B cell (primary cell): Measurements from ENCODE around the gene CFAP157. TPM values are rescaled to one million over a fixed set of nuclear protein-coding genes. Genes with fewer than 3 reads are reported as not detected.

Experiments
- ATAC-seq: fragments of 200-7000 bp; cut with Tn5 transposase; one replicate; pipeline ENCODE4 v1.10.0; 2021; ENCODE audit warnings: low read depth, mild to moderate bottlenecking, moderate number of reproducible peaks, moderate library complexity
- CTCF ChIA-PET: fragments of 350-600 bp; sonication (Branson Sonifier 250); formaldehyde crosslinking; loops from one replicate; lab custom pipeline; 2021; ENCODE audit warnings: antibody characterized with exemption, inconsistent platforms; lab: Charles Lee
- POLR2A ChIA-PET: fragments of 350-600 bp; sonication (Branson Sonifier 250); formaldehyde crosslinking; loops from one replicate; lab custom pipeline; 2021; ENCODE audit warnings: antibody characterized with exemption; lab: Charles Lee
- DNase-seq: peaks from one replicate; pipeline ENCODE4 v3.0.0; 2013
- H2AFZ ChIP-seq: 2 replicates; pipeline ENCODE4 v1.6.1; 2012; ENCODE audit warnings: mild to moderate bottlenecking, low read depth, low read length; ENCODE audit not compliant: insufficient read depth, poor library complexity, severe bottlenecking
- H3K27ac ChIP-seq, 2 donors: 1 replicate in 1 of 2; 2 replicates in 1 of 2; pipeline ENCODE4 v1.5.1; 2012 to 2013; ENCODE audit warnings: low read length in 2 of 2, mild to moderate bottlenecking in 2 of 2, moderate library complexity in 1 of 2
- H3K27me3 ChIP-seq, 4 experiments: fragments of 200-600 bp in 1 of 4; sonication (generic) in 1 of 4; replicated peaks in 1 of 4; 1 replicate in 2 of 4; 2 replicates in 2 of 4; pipeline versions ENCODE4 v1.6.1 to v1.7.0; 2013 to 2016; ENCODE audit warnings: low read length in 3 of 4, mild to moderate bottlenecking in 2 of 4, mixed read lengths in 1 of 4, moderate library complexity in 1 of 4; ENCODE audit not compliant: insufficient read depth in 4 of 4, control insufficient read depth in 3 of 4; ENCODE audit errors: control extremely low read depth in 1 of 4
- H3K36me3 ChIP-seq, 2 experiments: replicated peaks in 1 of 2; 1 replicate in 1 of 2; 2 replicates in 1 of 2; pipeline versions ENCODE4 v1.6.1 to v1.7.1; 2013; ENCODE audit warnings: low read length in 1 of 2; ENCODE audit not compliant: insufficient read depth in 2 of 2, control insufficient read depth in 1 of 2; ENCODE audit errors: control extremely low read depth in 1 of 2, extremely low read depth in 1 of 2
- H3K4me1 ChIP-seq, 2 donors: fragments of 200-600 bp in 1 of 2; sonication (generic) in 1 of 2; 1 replicate in 1 of 2; 2 replicates in 1 of 2; pipeline versions ENCODE4 v1.5.1 to v1.6.1; 2013 to 2017; ENCODE audit warnings: low read length in 2 of 2; ENCODE audit not compliant: control insufficient read depth in 2 of 2, insufficient read depth in 2 of 2
- H3K4me2 ChIP-seq: replicated peaks from 2 replicates; pipeline ENCODE3; 2012; ENCODE audit warnings: mild to moderate bottlenecking, low read depth, low read length; ENCODE audit not compliant: poor library complexity, severe bottlenecking
- H3K4me3 ChIP-seq, 5 experiments: fragments of 200-600 bp in 1 of 5; sonication (generic) in 1 of 5; 1 replicate in 3 of 5; 2 replicates in 2 of 5; pipeline versions ENCODE4 v1.5.1 to v1.7.0; 2011 to 2016; ENCODE audit warnings: low read length in 4 of 5, mild to moderate bottlenecking in 4 of 5, low read depth in 2 of 5, control low read depth in 1 of 5, moderate library complexity in 1 of 5; ENCODE audit not compliant: insufficient read depth in 1 of 5; ENCODE audit errors: control extremely low read depth in 1 of 5, extremely low read depth in 1 of 5
- H3K79me2 ChIP-seq: fragments of 200-600 bp; sonication (generic); one replicate; pipeline ENCODE4 v1.6.0; 2016; ENCODE audit warnings: low read length; ENCODE audit not compliant: control insufficient read depth, insufficient read depth
- H3K9ac ChIP-seq: fragments of 200-600 bp; sonication (generic); 2 replicates; pipeline ENCODE4 v1.6.1; 2017; ENCODE audit warnings: mild to moderate bottlenecking, low read length, moderate library complexity
- H3K9me3 ChIP-seq, 3 donors: one replicate each; pipeline versions ENCODE4 v1.6.1 to v1.7.1; 2013; ENCODE audit warnings: low read length in 2 of 3; ENCODE audit not compliant: control insufficient read depth in 2 of 3, insufficient read depth in 1 of 3; ENCODE audit errors: control extremely low read depth in 1 of 3
- H4K20me1 ChIP-seq: 2 replicates; pipeline ENCODE4 v1.6.0; 2012; ENCODE audit warnings: mild to moderate bottlenecking, low read length; ENCODE audit not compliant: insufficient read depth, control insufficient read depth, poor library complexity, severe bottlenecking
- H3K27ac Mint-ChIP-seq: one replicate; pipeline ENCODE4 v1.8.0; 2021; ENCODE audit warnings: mixed read lengths
- H3K27me3 Mint-ChIP-seq: one replicate; pipeline ENCODE4 v1.8.0; 2021; ENCODE audit warnings: mixed read lengths
- H3K4me1 Mint-ChIP-seq: one replicate; pipeline ENCODE4 v1.8.0; 2021; ENCODE audit warnings: mixed read lengths
- H3K4me3 Mint-ChIP-seq: one replicate; pipeline ENCODE4 v1.8.0; 2021; ENCODE audit warnings: mixed read lengths
- H3K9me3 Mint-ChIP-seq: one replicate; pipeline ENCODE4 v1.8.0; 2022; ENCODE audit warnings: mixed read lengths; ENCODE audit not compliant: insufficient read depth
- CTCF ChIP-seq: fragments of 200-600 bp; IDR thresholded peaks from one replicate; pipeline ENCODE4 v1.8.0; 2022; ENCODE audit warnings: antibody characterized with exemption, mild to moderate bottlenecking
- EZH2 ChIP-seq: IDR thresholded peaks from 2 replicates; pipeline ENCODE4 v1.6.1; 2012; ENCODE audit warnings: borderline replicate concordance, low read depth, mild to moderate bottlenecking, moderate library complexity, low read length; ENCODE audit not compliant: insufficient read depth, poor library complexity, severe bottlenecking
- WGBS: methylation state at CpG from one replicate; pipeline ENCODE4 v1.1.5; 2013; ENCODE audit warnings: missing lambda C conversion rate; ENCODE audit not compliant: insufficient coverage; 5-methylcytosine and 5-hydroxymethylcytosine counted together
- intact Hi-C: fragments of 100-400 bp; cut with micrococcal nuclease; formaldehyde crosslinking; loops from one replicate; pipeline ENCODE4 v1.10.0; 2022
- polyA plus RNA-seq: library from polyadenylated mRNA; depleted of rRNA; stranded (reverse); fragments of >200 nt; gene quantifications from 2 replicates; pipeline ENCODE4 v1.2.3, GENCODE V29; 2012
- total RNA-seq, 2 donors: library from RNA; stranded (reverse); fragments of 120-200 nt in 1 of 2; gene quantifications; 1 replicate in 1 of 2; 2 replicates in 1 of 2; pipeline versions ENCODE4 v1.2.3 to v1.2.4, GENCODE V29; 2013 to 2022

Gene CFAP157
- total and polyA plus RNA-seq, 2 donors (not counting 1 experiment from before 2014, with no cell fraction given): 0.03 TPM; not detected in 1

GRCh38 chr9:127721391-127721821 is 14.6 kb downstream of the CFAP157 start:
- TF ChIP-seq EZH2 (no peak), CTCF (no peak)
- Histone ChIP-seq H3K27me3 (no peaks in the 10 kb centered on the region), H3K36me3 (no peaks in the 10 kb centered on the region), H3K79me2 (no peaks in the 10 kb centered on the region), H3K4me1 (peaks cover 0 to under 1% of the 10 kb centered on the region in 2 donors), H3K4me2 (no peak overlapping the region), H3K4me3 (no peak overlapping the region), H3K27ac (no peak overlapping the region), H2AFZ (no peak overlapping the region), H3K9me3 (no peaks in the 10 kb centered on the region), H4K20me1 (no peaks in the 10 kb centered on the region), H3K9ac (no peak overlapping the region)
- no peak for ATAC-seq
- Mint-ChIP-seq H3K4me3 (no peak overlapping the region), H3K27me3 (no peaks in the 10 kb centered on the region), H3K9me3 (no peaks in the 10 kb centered on the region), H3K27ac (no peak overlapping the region), H3K4me1 (peaks cover 5% of the 10 kb centered on the region)
- 82% methylated on average over 10 of the region's 11 CpGs for whole genome bisulfite sequencing
- POLR2A ChIA-PET: no interaction called here
- CTCF ChIA-PET: no interaction called here
- no peak for DNase-seq
- intact Hi-C loops: no loop called here

- Histone ChIP-seq H3K4me2 (no peak overlapping the region), H3K9me3 (no peaks in the 10 kb centered on the region), H3K4me1 (no peaks in the 10 kb centered on the region), H2AFZ (no peak overlapping the region), H4K20me1 (no peaks in the 10 kb centered on the region), H3K27ac (no peak overlapping the region), H3K4me3 (no peak overlapping the region), H3K9ac (no peak overlapping the region), H3K79me2 (no peaks in the 10 kb centered on the region), H3K36me3 (no peaks in the 10 kb centered on the region), H3K27me3 (no peaks in the 10 kb centered on the region)
- DNase-seq (no peak), ATAC-seq (no peak)
- intact Hi-C loops: no loop called here
- Mint-ChIP-seq H3K4me3 (no peak overlapping the region), H3K4me1 (peaks cover 5% of the 10 kb centered on the region), H3K27ac (no peak overlapping the region), H3K27me3 (no peaks in the 10 kb centered on the region), H3K9me3 (no peaks in the 10 kb centered on the region)
- 88% methylated on average over 12 of the region's 12 CpGs for WGBS
- ChIA-PET POLR2A (no interaction called here), CTCF (no interaction called here)
- TF ChIP-seq CTCF (no peak), EZH2 (no peak)
Measured at GRCh38 chr9:127722055-127722745, 15.4 kb downstream of the CFAP157 start.
